HG03460 (cell line): Measurements from ENCODE around the gene COL1A1.

Source experiments
- ATAC-seq: cut with Tn5 transposase; IDR thresholded peaks from one replicate; pipeline ENCODE4 v1.9.1; 2021; ENCODE audit not compliant: unreplicated experiment

The COL1A1 gene

DNA sequence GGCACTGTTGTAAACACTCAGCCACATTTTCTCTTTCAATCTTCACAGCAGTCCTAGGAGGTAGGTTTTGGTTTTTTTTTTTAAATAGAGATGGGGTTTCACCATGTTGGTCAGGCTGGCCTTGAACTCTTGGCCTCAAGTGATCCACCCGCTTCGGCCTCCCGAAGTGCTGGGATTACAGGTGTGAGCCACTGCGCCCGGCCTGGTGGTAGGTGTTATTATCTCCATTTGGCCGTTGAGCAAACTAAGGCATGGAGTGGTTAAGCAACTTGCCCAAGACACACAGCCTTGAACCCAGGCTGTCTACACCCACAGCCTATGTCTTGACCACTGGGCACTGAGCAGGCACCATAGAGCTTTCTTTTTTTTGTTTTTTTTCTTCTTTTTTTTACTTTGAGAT is 27.0 kb downstream of the COL1A1 start:
- no peak for ATAC-seq

DNA sequence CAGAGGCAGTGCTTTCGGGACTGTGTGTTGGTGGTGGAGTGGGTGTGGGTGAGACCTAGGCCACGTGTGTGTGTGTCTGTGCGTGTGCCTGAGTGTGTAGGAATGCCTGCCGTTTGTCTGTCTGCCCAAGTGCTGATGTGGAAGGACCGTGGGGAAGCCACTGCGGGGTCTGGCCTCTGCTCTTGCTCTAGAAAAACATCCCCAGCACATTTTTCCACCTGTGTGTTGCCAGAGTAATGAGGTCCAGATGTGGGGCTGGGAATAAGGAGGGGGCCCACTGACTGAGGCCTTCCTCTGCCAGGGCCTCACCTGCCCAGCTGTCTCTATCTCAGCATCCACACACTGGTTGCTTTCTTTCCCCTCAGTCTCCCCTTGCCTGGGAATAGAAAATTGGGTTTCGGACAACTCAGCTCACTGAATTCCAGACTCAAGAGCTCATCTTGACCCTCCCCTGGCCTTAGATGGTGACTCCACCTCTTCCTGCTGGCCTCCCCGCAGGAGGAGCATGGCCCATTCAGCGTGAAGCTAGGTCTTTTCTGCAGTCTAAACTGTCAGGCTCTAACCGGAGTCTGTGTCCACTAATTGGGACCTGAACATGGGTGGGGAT is 28.0 kb downstream of the COL1A1 start:
- no peak for ATAC-seq

DNA sequence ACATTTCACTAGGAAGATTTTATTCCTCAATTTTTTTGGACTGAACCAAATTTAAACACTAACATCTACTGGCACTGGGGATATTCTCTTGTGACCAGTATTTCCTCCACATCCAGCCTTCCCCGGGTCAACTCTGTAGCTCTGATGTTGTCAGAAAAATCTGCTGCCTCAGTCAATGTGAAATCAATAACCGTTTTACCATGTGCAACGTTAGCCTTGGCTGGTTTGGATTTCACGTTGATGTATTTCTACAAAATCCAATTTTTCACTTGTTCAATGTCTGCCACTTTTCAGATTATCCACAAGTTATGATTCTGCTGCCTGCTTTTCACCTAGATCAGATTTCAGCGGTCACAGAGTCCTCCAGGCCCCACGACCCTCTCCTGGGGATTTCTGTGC is 28.5 kb downstream of the COL1A1 start:
- ATAC-seq: no peak

DNA sequence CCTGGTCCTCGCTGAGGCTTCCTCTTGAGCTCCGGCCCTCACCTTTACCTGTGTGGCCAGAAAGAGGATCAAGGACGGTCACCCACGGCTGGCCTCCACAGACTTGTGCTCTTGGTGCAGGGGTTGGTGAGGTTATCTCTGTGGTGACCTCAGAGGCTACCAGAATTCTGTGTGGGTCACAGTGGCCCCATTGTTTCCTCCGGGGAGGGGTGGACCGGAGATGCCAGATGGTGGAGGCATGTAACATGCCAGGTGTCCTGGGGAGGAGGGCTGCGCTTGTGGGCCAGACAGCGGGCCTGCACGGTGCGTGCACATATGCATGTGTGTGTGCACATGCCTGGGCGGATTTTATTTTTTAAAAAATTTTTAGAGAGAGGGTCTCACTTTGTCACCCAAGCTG is 29.3 kb downstream of the COL1A1 start:
- no peak for ATAC-seq

DNA sequence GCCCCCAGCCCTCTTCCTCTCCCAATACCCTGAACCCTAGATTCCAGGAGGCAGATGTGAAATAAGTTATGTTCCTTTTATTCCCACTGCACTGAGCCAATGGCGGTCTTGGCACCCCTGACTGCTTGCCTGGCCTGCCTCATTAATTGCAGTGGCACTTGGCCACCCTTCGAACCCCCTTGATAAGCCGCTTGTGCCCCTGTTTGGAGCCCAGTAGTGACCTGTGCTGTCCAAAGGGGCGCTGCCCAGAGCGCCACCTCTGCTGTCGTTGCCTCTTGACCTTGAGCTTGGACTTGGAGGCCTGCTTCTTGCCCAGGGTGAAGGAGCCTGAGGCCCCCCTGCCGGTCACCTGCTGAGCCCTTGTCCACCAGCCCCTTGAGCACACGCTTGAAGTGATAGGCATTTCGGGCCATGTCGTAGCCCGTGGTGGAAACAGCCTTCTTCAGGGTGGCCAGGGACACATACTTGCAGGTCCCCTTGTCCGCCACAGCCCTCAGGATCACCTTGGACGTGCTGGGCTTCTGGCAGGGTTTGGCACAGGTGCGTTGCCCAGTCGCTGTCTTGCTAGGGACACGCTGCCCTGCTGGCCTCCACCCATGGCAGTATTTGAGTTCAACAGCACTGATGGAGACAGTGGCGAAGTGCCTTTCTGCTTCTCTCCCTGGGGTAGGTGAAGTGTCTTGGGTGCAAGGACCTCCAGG is 29.9 kb downstream of the COL1A1 start:
- no peak for ATAC-seq

DNA sequence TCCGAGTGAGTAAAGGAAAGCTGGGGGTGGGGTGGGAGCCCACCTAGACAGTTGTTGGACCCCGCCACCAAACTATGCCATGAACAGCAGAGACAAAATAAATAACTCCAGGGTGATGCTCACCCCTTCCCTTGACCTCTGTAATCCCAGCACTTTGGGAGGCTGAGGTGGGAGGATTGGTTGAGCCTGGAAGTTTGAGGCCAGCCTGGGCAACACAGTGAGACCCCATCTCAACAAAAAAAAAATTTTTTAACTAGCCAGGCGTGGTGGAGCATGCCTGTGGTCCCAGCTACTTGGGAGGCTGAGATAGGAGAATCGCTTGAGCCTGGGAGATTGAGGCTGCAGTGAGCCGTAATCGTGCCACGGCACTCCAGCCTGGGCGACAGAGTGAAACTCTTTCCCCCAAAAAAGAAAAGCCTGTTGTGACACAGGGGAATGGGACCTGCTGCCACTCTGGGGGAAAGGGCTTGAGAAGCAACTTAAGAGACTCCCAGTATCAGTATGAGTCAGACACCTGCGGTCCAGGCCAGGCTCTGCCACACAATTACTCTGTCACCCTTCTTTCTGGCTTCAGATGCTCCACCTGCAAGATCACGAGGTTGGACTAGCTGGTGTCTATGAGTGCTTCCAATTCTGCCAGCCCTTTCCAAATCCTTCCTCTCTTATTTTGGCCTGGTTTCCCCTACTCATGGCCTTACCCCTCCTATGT is 30.6 kb downstream of the COL1A1 start:
- no peak for ATAC-seq

DNA sequence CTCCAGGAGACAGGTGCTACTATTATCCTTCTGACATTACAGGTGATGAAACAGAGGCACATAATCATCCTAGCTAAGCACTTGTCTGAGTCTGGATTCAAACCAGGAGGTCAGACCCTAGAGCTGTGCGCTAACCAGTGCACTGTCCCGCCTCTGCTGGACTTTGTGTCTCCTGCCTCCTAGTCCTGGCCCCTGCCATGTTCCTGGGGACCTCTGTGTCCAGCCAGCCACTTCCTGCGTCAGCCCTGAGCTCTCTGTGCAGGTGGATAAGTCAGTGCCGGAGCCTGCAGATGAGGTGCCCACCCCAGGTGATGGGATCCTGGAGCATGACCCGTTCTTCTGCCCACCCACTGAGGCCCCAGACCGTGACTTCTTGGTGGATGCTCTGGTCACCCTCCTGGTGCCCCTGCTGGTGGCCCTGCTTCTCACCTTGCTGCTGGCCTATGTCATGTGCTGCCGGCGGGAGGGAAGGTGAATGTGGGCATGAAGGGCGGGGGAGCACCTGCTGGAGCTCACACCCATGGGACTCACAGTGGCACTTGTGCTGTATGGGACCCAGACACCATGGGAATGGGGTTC is 31.5 kb downstream of the COL1A1 start:
- ATAC-seq: no peak

DNA sequence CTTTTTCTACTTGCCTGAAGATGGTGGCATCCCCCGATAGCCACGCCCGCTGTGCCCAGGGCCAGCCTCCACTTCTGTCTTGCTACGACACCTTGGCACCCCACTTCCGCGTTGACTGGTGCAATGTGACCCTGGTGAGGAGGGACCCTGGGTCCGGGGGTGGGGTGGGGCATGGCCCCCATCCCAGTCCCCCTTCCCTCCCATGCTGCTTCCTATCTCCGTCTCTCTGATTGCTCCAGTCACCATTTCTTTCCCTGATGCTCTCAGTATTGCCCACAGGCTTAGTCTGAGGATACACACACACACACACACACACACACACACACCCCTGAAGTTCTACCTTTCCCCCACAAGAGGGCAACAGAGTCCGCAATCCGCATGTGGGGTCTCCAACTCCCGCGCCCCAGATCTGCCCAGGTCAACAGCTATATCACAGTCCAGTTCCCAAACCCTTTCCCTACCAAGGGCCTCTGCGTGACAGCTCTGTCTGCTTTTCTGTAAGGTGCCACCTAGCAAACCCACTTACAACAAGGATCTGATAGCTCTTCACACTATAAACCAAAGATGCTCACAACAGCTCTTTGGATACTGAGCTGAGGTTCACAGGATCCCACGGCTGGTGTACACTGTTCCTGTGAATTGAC is 32.2 kb downstream of the COL1A1 start:
- ATAC-seq: no peak

DNA sequence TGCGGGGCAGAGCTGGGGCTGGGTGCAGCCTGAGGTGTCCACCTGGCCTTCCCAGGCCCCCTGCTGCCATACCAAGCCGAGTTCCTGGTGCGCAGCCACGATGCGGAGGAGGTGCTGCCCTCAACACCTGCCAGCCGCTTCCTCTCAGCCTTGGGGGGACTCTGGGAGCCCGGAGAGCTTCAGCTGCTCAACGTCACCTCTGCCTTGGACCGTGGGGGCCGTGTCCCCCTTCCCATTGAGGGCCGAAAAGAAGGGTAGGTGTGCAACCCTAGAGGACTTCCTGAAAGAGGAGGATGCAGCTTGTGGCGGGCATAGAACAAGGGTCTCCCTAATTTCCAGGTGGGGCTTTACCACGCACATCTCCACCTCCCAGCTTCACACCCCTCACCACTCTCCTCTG is 33.1 kb downstream of the COL1A1 start:
- no peak for ATAC-seq

DNA sequence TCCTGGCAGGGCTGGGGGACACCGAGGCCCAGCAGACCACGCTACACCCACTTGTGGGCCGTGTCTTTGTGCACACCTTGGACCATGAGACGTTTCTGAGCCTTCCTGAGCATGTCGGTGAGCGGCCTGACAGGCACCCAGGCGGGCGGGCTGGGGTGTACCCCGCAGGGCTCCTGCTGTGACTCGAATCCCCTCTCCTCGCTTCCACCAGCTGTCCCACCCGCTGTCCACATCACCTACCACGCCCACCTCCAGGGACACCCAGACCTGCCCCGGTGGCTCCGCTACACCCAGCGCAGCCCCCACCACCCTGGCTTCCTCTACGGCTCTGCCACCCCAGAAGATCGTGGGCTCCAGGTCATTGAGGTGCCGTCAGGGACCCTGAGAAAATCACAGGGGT is 34.1 kb downstream of the COL1A1 start:
- ATAC-seq: no peak

DNA sequence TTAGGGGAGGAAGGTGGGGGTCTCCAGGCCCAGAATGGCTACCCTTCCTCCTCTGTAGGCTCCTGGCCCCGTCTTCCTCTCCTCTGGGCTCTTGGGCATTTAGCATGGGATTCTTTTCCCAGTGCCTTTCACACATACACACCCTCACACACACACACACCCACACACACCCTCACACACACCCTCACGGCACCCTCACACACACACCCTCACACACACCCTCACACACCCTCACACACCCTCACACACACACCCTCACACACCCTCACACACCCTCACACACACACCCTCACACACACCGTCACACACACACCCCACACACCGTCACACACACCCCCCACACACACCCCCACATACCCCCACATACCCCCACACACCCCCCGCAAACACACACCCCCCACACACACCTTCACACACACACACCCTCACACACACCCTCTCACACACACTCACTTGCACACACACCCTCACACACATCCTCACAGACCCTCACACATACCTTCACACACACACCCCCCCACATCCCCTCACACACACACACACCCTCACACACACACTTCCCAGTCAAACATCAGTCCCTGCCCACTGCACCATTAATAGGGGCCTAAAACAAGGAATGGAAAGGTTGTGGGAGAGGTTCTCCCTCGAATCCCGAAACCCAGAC is 34.8 kb downstream of the COL1A1 start:
- no peak for ATAC-seq

DNA sequence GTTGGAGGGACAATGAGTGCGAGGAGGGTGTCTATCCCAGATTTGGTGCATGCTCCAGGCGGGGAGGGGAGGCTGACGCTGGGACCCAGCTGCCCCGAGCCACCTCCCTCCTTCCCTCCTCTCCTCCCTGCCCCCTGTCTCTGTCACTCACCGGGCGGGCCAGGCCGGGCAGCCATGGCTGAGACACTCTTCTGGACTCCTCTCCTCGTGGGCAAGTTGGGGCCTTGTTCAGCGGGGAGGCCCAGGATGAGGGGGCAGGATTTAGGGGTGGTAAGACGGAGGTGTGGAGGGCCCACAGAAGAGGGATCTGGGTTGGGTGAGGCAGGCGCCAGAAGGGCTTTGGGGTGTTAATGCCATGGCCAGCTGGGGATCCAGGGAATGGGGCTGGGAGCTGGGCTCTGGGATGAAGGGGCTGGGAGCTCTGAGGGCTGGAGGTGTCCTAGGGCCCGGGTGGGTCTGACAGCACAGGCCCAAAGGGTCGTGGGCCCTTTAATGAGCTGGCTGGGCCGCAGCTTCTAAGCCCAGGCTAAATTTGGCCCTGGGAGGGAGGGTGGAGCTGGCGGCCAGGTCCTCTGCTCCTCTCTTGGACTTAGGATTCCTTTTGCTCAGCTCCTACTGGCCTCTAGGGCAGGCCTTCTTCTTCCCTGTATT is 35.4 kb downstream of the COL1A1 start, which contains the start of gene SGCA:
SGCA (plus strand) TSS at position 139 of the 651 bp plus-strand sequence; CDS start at position 175, 36 bp downstream.
- no peak for ATAC-seq

DNA sequence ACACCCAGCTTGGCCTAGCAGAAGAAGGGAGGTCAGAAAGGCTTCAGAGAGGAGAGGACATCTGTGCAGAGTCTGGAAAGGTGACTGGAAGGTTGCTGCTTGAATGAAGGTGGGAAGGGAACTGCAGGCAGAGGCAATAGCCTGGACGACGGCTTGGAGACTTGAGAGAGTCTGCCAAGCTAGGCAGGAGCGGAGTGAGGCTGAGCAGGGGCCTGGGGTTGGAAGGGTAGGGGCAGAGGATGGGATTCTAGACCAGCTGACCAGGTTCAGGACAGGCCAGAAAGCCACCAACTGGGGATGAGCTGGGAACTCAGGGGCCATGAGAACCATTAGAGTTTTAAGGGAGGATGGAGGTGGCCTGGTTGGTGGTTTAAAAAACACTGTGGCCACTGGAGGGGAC is 36.0 kb downstream of the COL1A1 start:
- no peak for ATAC-seq

DNA sequence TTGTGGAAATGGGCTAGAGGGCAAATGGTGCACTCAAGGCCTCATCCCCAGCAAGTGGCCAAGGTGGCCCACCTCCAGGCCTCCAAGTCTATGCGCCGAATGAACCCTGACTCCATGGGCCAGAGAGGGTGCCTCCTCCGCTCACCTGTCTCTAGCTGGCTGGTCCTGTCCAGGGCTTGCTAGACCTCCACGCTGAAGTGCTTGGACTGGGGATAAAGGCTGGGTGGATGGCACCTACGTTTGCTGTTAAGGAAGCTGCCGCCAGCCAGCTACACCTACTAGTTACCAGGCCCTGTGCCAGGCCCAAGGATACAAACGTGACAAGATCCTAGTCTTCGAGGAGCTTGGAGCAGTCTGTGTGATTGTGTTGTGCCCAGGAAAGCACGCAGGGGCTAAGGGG is 36.4 kb downstream of the COL1A1 start:
- no peak for ATAC-seq

DNA sequence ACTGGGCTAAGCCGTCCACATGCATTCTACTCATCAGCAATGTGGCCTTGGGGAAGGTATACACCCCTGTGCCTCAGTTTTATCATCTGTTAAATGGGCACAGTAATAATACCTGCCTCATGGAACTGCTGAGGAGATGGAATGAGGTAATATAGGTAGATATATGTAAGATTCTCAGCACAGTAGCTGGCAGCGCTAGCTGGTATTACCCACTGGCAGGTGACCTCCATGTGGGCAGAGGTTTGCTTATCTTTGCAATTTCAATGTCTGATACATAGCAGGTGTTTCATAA is 36.8 kb downstream of the COL1A1 start:
- no peak for ATAC-seq

DNA sequence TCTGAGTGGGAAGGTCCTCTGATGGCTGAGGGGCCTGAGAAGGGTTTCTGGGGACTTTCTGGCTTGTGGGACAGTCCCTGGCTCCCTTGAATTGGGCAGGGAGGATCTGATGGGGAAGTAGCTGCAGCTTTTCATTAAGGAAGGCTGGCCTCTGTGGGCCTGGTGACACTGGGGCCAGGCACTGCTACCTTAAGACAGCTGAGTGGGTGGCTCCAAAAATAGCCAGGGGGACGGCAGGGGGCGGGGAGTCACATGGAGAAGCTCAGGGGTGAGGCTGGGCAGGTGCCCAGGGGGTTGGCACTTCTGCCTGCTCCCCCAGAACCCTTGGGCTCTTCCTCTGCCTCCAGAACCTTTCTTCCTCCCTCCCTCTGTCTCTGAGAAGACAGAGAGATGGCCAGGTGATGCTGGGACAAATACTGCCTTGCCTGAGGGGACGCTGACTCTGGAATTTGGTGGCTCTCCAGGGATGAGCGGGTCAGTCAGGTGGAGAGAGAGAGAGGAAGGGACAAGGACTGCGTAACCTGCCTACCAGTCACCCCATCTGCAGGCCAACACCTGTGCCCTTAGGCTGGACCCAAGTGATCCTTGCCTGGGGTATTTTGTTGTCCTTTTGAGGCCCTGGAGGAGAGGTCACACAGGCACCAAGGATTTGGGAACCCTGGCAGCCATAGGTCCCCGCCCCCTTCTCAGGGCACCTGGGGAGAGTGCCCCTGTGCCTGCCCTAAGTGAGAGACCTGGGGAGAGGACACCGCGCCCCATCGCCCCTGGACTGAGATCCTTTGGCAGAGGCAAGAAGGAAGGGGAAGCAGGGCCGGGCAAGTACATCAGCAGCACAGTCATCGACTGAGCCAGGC is 37.4 kb downstream of the COL1A1 start:
- no peak for ATAC-seq

DNA sequence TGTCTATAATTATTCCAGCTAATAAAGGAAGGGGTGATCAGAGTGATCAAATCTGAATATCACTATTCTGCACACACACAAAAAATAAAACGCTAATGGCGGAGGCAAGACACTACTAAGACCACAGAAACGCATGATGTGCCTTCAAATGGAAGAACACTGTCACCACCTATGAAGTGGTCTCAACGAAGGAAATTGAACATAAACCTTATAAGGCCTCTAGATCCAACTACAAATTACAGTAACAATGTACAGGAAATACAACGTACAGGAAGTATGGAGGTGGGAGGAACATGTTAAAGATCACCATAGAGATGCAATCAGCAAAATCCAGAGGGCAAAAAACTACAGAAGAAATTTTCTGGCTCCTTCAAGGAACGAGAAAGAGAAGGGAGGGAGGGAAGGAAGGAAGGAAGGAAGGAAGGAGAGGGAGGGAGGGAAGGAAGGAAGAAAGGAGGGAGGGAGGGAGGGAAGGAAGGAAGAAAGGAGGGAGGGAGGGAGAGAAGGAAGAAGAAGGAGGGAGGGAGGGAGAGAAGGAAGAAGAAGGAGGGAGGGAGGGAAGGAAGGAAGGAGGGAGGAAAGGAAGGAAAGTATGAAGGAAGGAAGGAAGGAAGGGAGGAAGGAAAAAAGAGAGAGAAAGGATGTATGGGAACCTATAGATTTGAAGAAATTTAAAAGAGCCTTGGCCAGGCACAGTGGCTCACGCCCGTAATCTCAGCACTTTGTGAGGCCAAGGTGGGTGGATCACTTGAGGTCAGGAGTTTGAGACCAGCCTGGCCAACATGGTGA is 38.8 kb downstream of the COL1A1 start:
- no peak for ATAC-seq

DNA sequence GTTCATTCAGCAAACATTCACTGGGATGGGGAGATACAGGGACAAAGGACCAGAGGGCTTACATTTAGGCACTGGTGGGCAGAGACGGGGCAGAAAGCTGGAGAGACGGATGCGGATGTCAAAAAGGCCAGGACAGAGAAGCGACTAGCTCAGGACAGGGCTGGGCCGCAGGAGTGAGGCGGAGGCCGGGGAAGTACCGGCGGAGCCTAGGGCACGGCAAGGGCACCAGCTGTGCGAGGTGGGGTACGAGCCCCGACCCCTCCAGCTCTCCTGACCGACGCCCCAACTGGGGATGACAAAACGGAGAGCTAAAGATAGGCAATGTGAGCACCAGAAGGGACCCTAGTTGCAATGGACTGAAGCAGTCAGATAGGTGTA is 39.5 kb downstream of the COL1A1 start:
- no peak for ATAC-seq
